Trophoblast cell (in vitro differentiated cells and primary cell): ENCODE measurements around the gene ADH5.
A peak's percentile ranks its signal among the peaks of the same experiment; 100 is the strongest.
"Not testable (repeated sequence)": the region's sequence is repeated elsewhere in the genome, so short reads cannot be mapped to it uniquely, and the experiment has no call there.

Experiments used
- DNase-seq, 2 donors: peaks; one replicate each; pipeline ENCODE4 v3.0.0-alpha.2; 2016
- H2AFZ ChIP-seq: 2 replicates; pipeline ENCODE4 v1.6.1; 2013; ENCODE audit warnings: low read length, moderate library complexity, mild to moderate bottlenecking; ENCODE audit not compliant: insufficient read depth, poor library complexity
- H2AK5ac ChIP-seq: 2 replicates; pipeline ENCODE4 v1.6.1; 2013; ENCODE audit warnings: mild to moderate bottlenecking, low read length
- H2BK120ac ChIP-seq: 2 replicates; pipeline ENCODE4 v1.6.1; 2013; ENCODE audit warnings: low read length, mild to moderate bottlenecking, moderate library complexity; ENCODE audit not compliant: insufficient read depth, poor library complexity
- H2BK12ac ChIP-seq: 2 replicates; pipeline ENCODE4 v1.6.1; 2013; ENCODE audit warnings: mild to moderate bottlenecking, low read length, moderate library complexity
- H2BK5ac ChIP-seq: 2 replicates; pipeline ENCODE4 v1.6.1; 2013; ENCODE audit warnings: low read length, low read depth, moderate library complexity, mild to moderate bottlenecking; ENCODE audit not compliant: poor library complexity
- H3K14ac ChIP-seq: 2 replicates; pipeline ENCODE4 v1.6.1; 2013; ENCODE audit warnings: mild to moderate bottlenecking, low read length
- H3K18ac ChIP-seq: 2 replicates; pipeline ENCODE4 v1.6.1; 2013; ENCODE audit warnings: mild to moderate bottlenecking, low read length
- H3K23ac ChIP-seq: 2 replicates; pipeline ENCODE4 v1.6.1; 2013; ENCODE audit warnings: low read length
- H3K27ac ChIP-seq: 2 replicates; pipeline ENCODE4 v1.5.1; 2013; ENCODE audit warnings: low read depth, mild to moderate bottlenecking, inconsistent platforms, low read length, moderate library complexity
- H3K27me3 ChIP-seq: 2 replicates; pipeline ENCODE4 v1.6.1; 2013; ENCODE audit warnings: inconsistent platforms, mild to moderate bottlenecking, low read length, moderate library complexity; ENCODE audit not compliant: insufficient read depth
- H3K36me3 ChIP-seq, 2 experiments: 1 replicate in 1 of 2; 2 replicates in 1 of 2; pipeline ENCODE4 v1.6.1; 2013; ENCODE audit warnings: low read length in 2 of 2, mild to moderate bottlenecking in 2 of 2, moderate library complexity in 1 of 2; ENCODE audit not compliant: insufficient read depth in 2 of 2, control insufficient read depth in 1 of 2
- H3K4ac ChIP-seq: 2 replicates; pipeline ENCODE4 v1.6.1; 2013; ENCODE audit warnings: low read depth, mild to moderate bottlenecking, low read length, moderate library complexity
- H3K4me1 ChIP-seq, 2 experiments: 1 replicate in 1 of 2; 2 replicates in 1 of 2; pipeline ENCODE4 v1.6.1; 2013; ENCODE audit warnings: low read length in 2 of 2, mild to moderate bottlenecking in 2 of 2, moderate library complexity in 1 of 2; ENCODE audit not compliant: insufficient read depth in 2 of 2, control insufficient read depth in 1 of 2
- H3K4me2 ChIP-seq: 2 replicates; pipeline ENCODE4 v1.6.1; 2013; ENCODE audit warnings: inconsistent platforms, mild to moderate bottlenecking, low read length, moderate library complexity
- H3K4me3 ChIP-seq: 2 replicates; pipeline ENCODE4 v1.5.1; 2013; ENCODE audit warnings: mild to moderate bottlenecking, low read depth, low read length, inconsistent platforms
- H3K79me1 ChIP-seq: one replicate; pipeline ENCODE4 v1.6.1; 2013; ENCODE audit warnings: low read length
- H3K79me2 ChIP-seq: 2 replicates; pipeline ENCODE4 v1.6.1; 2013; ENCODE audit warnings: low read length, mild to moderate bottlenecking; ENCODE audit not compliant: control insufficient read depth, insufficient read depth, poor library complexity
- H3K9ac ChIP-seq: 2 replicates; pipeline ENCODE4 v1.6.1; 2013; ENCODE audit warnings: mild to moderate bottlenecking, low read length
- H3K9me3 ChIP-seq: 2 replicates; pipeline ENCODE4 v1.6.1; 2013; ENCODE audit warnings: low read depth, mild to moderate bottlenecking, control low read depth, inconsistent platforms, low read length; ENCODE audit not compliant: insufficient read depth
- H4K12ac ChIP-seq: 2 replicates; pipeline ENCODE4 v1.6.1; 2013; ENCODE audit warnings: low read depth, mild to moderate bottlenecking, low read length, moderate library complexity
- H4K8ac ChIP-seq: 2 replicates; pipeline ENCODE4 v1.6.1; 2013; ENCODE audit warnings: low read depth, mild to moderate bottlenecking, low read length, moderate library complexity
- H4K91ac ChIP-seq: one replicate; pipeline ENCODE4 v1.6.1; 2013; ENCODE audit warnings: low read depth, mild to moderate bottlenecking, low read length, moderate library complexity
- WGBS: extraction: QIAGEN DNeasy Blood & Tissue Kit; methylation state at CpG from one replicate; pipeline ENCODE4 v1.1.7; 2013; ENCODE audit warnings: missing lambda C conversion rate; ENCODE audit not compliant: insufficient read length, insufficient coverage; ENCODE audit errors: extremely low coverage; 5-methylcytosine and 5-hydroxymethylcytosine counted together

The ADH5 gene

GRCh38 chr4:99065521-99065920 lies 23.1 kb downstream of the ADH5 start:
- not testable (repeated sequence) for H3K23ac ChIP-seq, H2BK5ac ChIP-seq, H3K4me2 ChIP-seq, H4K8ac ChIP-seq, H3K4ac ChIP-seq, H3K18ac ChIP-seq, H3K27ac ChIP-seq, DNase-seq, H2AK5ac ChIP-seq, H3K27me3 ChIP-seq, H4K91ac ChIP-seq, H3K79me2 ChIP-seq, H2BK120ac ChIP-seq, H2BK12ac ChIP-seq, H3K79me1 ChIP-seq, H3K14ac ChIP-seq, H3K4me3 ChIP-seq, H3K9me3 ChIP-seq, H4K12ac ChIP-seq, H2AFZ ChIP-seq, H3K9ac ChIP-seq
- Histone ChIP-seq H3K36me3 (peaks cover 6 to 12% of the 10 kb centered on the region in 2 experiments), H3K4me1 (peaks cover 0 to 11% of the 10 kb centered on the region in 2 experiments)
- no CpG with 5 or more reads among the region's 2 CpGs for WGBS

- Histone ChIP-seq H4K91ac (peak overlapping the region; percentile 24), H3K9ac (no peak overlapping the region), H2BK120ac (peak overlapping the region; percentile 17), H3K4ac (no peak overlapping the region), H3K27ac (peak overlapping the region; percentile 25), H3K79me2 (peaks cover 2% of the 10 kb centered on the region), H3K18ac (no peak overlapping the region), H3K4me3 (no peak overlapping the region), H3K23ac (peak overlapping the region; percentile 5), H3K14ac (no peak overlapping the region), H3K27me3 (no peaks in the 10 kb centered on the region), H2AK5ac (peak overlapping the region; percentile 91), H2BK5ac (peak overlapping the region; percentile 46), H3K4me1 (peaks cover 8 to 16% of the 10 kb centered on the region in 2 experiments), H4K8ac (peak overlapping the region; percentile 29), H3K36me3 (peaks cover 9 to 10% of the 10 kb centered on the region in 2 experiments), H3K9me3 (no peaks in the 10 kb centered on the region), H4K12ac (no peak overlapping the region), H2BK12ac (peak overlapping the region; percentile 36), H2AFZ (no peak overlapping the region), H3K4me2 (no peak overlapping the region), H3K79me1 (peaks cover 19% of the 10 kb centered on the region)
- DNase-seq = no peak
- WGBS = no CpG with 5 or more reads among the region's 4 CpGs
Measured at GRCh38 chr4:99062120-99062519, 26.5 kb downstream of the ADH5 start.

- no peaks in the 10 kb centered on the region for H3K27me3 ChIP-seq
- no CpG with 5 or more reads among the region's 8 CpGs for WGBS
- H3K27ac ChIP-seq = peak overlapping the region; percentile 93
- peak overlapping the region; percentile 66 for H2BK120ac ChIP-seq
- no peak for DNase-seq
- peaks cover 19% of the 10 kb centered on the region for H3K79me1 ChIP-seq
- H3K18ac ChIP-seq = peak overlapping the region; percentile 49
- H2AK5ac ChIP-seq = no peak overlapping the region
- peak overlapping the region; percentile 53 for H4K8ac ChIP-seq
- no peaks in the 10 kb centered on the region for H3K9me3 ChIP-seq
- peaks cover 8 to 16% of the 10 kb centered on the region in 2 experiments for H3K4me1 ChIP-seq
- peak overlapping the region; percentile 33 for H3K9ac ChIP-seq
- no peak overlapping the region for H3K23ac ChIP-seq
- no peak overlapping the region for H4K12ac ChIP-seq
- H2AFZ ChIP-seq = no peak overlapping the region
- H3K36me3 ChIP-seq = peaks cover 7 to 12% of the 10 kb centered on the region in 2 experiments
- peaks cover 2% of the 10 kb centered on the region for H3K79me2 ChIP-seq
- H2BK5ac ChIP-seq = peak overlapping the region; percentile 96
- no peak overlapping the region for H3K4me3 ChIP-seq
- H4K91ac ChIP-seq = peak overlapping the region; percentile 93
- H2BK12ac ChIP-seq = peak overlapping the region; percentile 99
- no peak overlapping the region for H3K4me2 ChIP-seq
- H3K14ac ChIP-seq = peak overlapping the region; percentile 95
- no peak overlapping the region for H3K4ac ChIP-seq
Measured at GRCh38 chr4:99061048-99061700, 27.4 kb downstream of the ADH5 start.

GRCh38 chr4:99059550-99059949 lies 29.0 kb downstream of the ADH5 start:
- Histone ChIP-seq H2AK5ac (no peak overlapping the region), H2BK120ac (peak overlapping the region; percentile 68), H3K4ac (no peak overlapping the region), H2BK12ac (no peak overlapping the region), H3K27me3 (no peaks in the 10 kb centered on the region), H3K27ac (peak overlapping the region; percentile 98), H2BK5ac (peak overlapping the region; percentile 61), H2AFZ (no peak overlapping the region), H3K4me2 (peak overlapping the region; percentile 22), H4K91ac (peak overlapping the region; percentile 43), H3K23ac (no peak overlapping the region), H3K9me3 (no peaks in the 10 kb centered on the region), H3K36me3 (peaks cover 7 to 12% of the 10 kb centered on the region in 2 experiments), H3K4me1 (peaks cover 8 to 16% of the 10 kb centered on the region in 2 experiments), H4K8ac (no peak overlapping the region), H3K9ac (no peak overlapping the region), H3K79me1 (peaks cover 19% of the 10 kb centered on the region), H3K79me2 (peaks cover 2% of the 10 kb centered on the region), H3K4me3 (no peak overlapping the region), H3K18ac (no peak overlapping the region), H3K14ac (no peak overlapping the region), H4K12ac (no peak overlapping the region)
- WGBS = no CpG with 5 or more reads among the region's 1 CpG
- no peak for DNase-seq
